ENCODE measurements around the gene SLC25A38. TPM values are rescaled to one million over a fixed set of nuclear protein-coding genes. Genes with fewer than 3 reads are reported as not detected.
A peak's percentile ranks its signal among the peaks of the same experiment; 100 is the strongest.

SLC25A38 gene
- total RNA-seq, 1 donor from 2014 or later: 34.4 TPM

DNA sequence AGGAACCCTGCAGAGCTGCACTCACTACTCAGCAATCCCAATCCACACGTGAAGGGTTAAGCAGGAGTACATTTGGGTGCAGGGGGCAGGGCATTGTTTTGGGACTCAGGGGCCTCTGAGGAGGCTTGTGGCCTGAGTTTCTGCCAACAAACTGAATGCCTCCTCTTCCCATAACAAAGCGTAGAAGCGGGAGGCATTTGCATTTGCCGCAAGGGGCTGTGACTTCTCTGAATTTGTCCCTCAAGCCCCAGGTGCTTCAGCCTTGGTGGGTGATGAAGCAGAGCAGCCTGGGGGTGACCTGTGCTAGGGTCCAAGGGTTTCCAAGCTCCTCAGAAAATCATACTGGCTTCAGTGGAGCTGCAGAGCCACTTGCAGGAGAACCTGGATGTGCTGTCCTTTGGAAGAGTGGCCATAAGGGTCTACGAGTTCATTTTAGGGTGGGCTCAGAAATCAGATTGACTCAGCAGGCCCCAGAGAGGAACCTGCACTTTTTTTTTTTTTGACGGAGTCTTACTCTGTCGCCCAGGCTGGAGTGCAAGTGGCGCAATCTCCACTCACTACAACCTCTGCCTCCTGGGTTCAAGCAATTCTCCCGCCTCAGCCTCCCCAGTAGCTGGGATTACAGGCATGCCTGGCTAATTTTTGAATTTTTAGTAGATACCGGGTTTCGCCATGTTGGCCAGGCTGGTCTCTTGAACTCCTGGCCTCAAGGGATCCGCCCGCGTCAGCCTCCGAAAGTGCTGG, 21.9 kb downstream of the SLC25A38 start:
- Mint-ChIP-seq H3K4me3 (ENCODE audit: unreplicated experiment) (peak overlapping the region; percentile 93), H3K4me1 (ENCODE audit: low read depth, unreplicated experiment) (peaks cover 14% of the 10 kb centered on the region), H3K9me3 (ENCODE audit: unreplicated experiment) (no peaks in the 10 kb centered on the region), H3K27me3 (ENCODE audit: low read depth, unreplicated experiment) (no peaks in the 10 kb centered on the region), H3K27ac (ENCODE audit: unreplicated experiment) (peak overlapping the region; percentile 62), H3K36me3 (ENCODE audit: low read depth, unreplicated experiment) (peaks cover 8% of the 10 kb centered on the region)
- Histone ChIP-seq H3K4me3 (ENCODE audit: insufficient read depth, low read depth, low read length) (no peak overlapping the region), H3K79me2 (ENCODE audit: insufficient read depth, low read length) (peaks cover 36% of the 10 kb centered on the region), H4K20me1 (ENCODE audit: insufficient read depth, low read length) (peaks cover 32% of the 10 kb centered on the region), H3K4me1 (ENCODE audit: insufficient read depth, low read length) (peaks cover 20% of the 10 kb centered on the region), H3K9ac (ENCODE audit: low read length) (no peak overlapping the region), H3K9me3 (ENCODE audit: insufficient read depth, low read depth, low read length) (no peaks in the 10 kb centered on the region), H3K4me2 (ENCODE audit: low read length) (no peak overlapping the region), H3K36me3 (ENCODE audit: insufficient read depth, low read length) (peaks cover 20% of the 10 kb centered on the region), H2AFZ (ENCODE audit: low read depth, low read length) (no peak overlapping the region), H3K27ac (ENCODE audit: low read depth, low read length) (no peak overlapping the region), H3K27me3 (ENCODE audit: insufficient read depth, low read length) (no peaks in the 10 kb centered on the region)
- DNase-seq (ENCODE audit: low read depth) (no peak), FAIRE-seq (no peak)
- TF ChIP-seq, protein P1, sequence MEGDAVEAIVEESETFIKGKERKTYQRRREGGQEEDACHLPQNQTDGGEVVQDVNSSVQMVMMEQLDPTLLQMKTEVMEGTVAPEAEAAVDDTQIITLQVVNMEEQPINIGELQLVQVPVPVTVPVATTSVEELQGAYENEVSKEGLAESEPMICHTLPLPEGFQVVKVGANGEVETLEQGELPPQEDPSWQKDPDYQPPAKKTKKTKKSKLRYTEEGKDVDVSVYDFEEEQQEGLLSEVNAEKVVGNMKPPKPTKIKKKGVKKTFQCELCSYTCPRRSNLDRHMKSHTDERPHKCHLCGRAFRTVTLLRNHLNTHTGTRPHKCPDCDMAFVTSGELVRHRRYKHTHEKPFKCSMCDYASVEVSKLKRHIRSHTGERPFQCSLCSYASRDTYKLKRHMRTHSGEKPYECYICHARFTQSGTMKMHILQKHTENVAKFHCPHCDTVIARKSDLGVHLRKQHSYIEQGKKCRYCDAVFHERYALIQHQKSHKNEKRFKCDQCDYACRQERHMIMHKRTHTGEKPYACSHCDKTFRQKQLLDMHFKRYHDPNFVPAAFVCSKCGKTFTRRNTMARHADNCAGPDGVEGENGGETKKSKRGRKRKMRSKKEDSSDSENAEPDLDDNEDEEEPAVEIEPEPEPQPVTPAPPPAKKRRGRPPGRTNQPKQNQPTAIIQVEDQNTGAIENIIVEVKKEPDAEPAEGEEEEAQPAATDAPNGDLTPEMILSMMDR (IDR thresholded peaks at IDR 0.05; ENCODE audit: insufficient read depth, low read depth, low read length): no peak
- TF ChIP-seq EZH2 (IDR thresholded peaks at IDR 0.05; ENCODE audit: insufficient read depth, low read length): no peak

DNA sequence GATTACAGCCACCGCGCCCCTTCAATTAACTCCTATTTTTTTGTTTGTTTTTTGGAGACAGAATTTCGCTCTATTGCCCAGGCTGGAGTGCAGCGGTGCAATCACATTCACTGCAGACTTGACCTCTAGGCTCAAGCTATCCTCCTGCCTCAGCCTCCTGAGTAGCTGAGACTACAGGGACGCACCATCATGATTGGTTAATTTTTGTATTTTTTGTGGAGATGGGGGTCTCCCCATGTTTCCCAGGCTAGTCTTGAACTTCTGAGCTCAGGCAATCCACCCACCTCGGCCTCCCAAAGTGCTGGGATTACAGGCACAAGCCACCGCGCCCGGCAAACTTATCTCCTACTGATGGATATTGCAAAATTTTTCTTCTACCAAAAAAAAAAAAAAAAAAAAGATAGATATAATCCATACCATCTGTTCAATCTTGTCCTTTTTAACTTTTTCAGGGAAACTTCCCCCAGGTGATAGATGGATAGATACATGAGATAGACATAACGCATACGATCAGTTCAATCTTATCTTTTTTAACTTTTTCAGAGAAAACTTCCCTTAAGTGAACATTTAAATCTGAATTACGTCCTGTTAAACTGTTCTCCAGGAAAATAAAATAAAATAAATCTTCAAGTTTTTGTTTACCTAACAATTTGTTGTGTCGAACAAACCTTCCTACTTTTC, 22.7 kb downstream of the SLC25A38 start:
- peak overlapping the region; percentile 53 for H3K27ac ChIP-seq (ENCODE audit: low read depth, low read length)
- H2AFZ ChIP-seq (ENCODE audit: low read depth, low read length): peak overlapping the region; percentile 82
- FAIRE-seq: no peak

More for the DNA sequence above, 22.7 kb downstream of the SLC25A38 start:
- Mint-ChIP-seq H3K9me3 (ENCODE audit: unreplicated experiment) (no peaks in the 10 kb centered on the region), H3K4me1 (ENCODE audit: low read depth, unreplicated experiment) (peaks cover 19% of the 10 kb centered on the region), H3K36me3 (ENCODE audit: low read depth, unreplicated experiment) (peaks cover 12% of the 10 kb centered on the region), H3K27ac (ENCODE audit: unreplicated experiment) (peak overlapping the region; percentile 96), H3K4me3 (ENCODE audit: unreplicated experiment) (peak overlapping the region; percentile 93), H3K27me3 (ENCODE audit: low read depth, unreplicated experiment) (no peaks in the 10 kb centered on the region)
- peaks cover 42% of the 10 kb centered on the region for H3K79me2 ChIP-seq (ENCODE audit: insufficient read depth, low read length)
- peak overlapping the region; percentile 98 for H3K4me2 ChIP-seq (ENCODE audit: low read length)
- no peak for DNase-seq (ENCODE audit: low read depth)
- TF ChIP-seq EZH2 (IDR thresholded peaks at IDR 0.05; ENCODE audit: insufficient read depth, low read length): no peak
- TF ChIP-seq, protein P1 (IDR thresholded peaks at IDR 0.05; ENCODE audit: insufficient read depth, low read depth, low read length): no peak
- no peaks in the 10 kb centered on the region for H3K27me3 ChIP-seq (ENCODE audit: insufficient read depth, low read length)
- H3K36me3 ChIP-seq (ENCODE audit: insufficient read depth, low read length): peaks cover 26% of the 10 kb centered on the region
- peak overlapping the region; percentile 95 for H3K9ac ChIP-seq (ENCODE audit: low read length)
- peak overlapping the region; percentile 99 for H3K4me3 ChIP-seq (ENCODE audit: insufficient read depth, low read depth, low read length)
- no peaks in the 10 kb centered on the region for H3K9me3 ChIP-seq (ENCODE audit: insufficient read depth, low read depth, low read length)
- H4K20me1 ChIP-seq (ENCODE audit: insufficient read depth, low read length): peaks cover 39% of the 10 kb centered on the region
- peaks cover 20% of the 10 kb centered on the region for H3K4me1 ChIP-seq (ENCODE audit: insufficient read depth, low read length)
